HG02840 (cell line): ENCODE data around the gene AGER.
"Not testable (repeated sequence)": the region's sequence is repeated elsewhere in the genome, so short reads cannot be mapped to it uniquely, and the experiment has no call there.

Source experiments
- ATAC-seq: cut with Tn5 transposase; IDR thresholded peaks from one replicate; pipeline ENCODE4 v1.9.1; 2021; ENCODE audit warnings: mild to moderate bottlenecking, moderate library complexity, moderate number of reproducible peaks; ENCODE audit not compliant: unreplicated experiment, low FRiP score

Gene AGER

GRCh38 chr6:32151181-32151862, 32.7 kb downstream of the AGER start:
- no peak for ATAC-seq

GRCh38 chr6:32149932-32150870, 33.9 kb downstream of the AGER start:
- ATAC-seq = no peak

GRCh38 chr6:32149092-32149755, 34.8 kb downstream of the AGER start:
- ATAC-seq = no peak

GRCh38 chr6:32148289-32149091, 35.6 kb downstream of the AGER start:
- ATAC-seq = no peak

- no peak for ATAC-seq
Observed at GRCh38 chr6:32147401-32148132, 36.5 kb downstream of the AGER start.

- no peak for ATAC-seq
Observed at GRCh38 chr6:32146687-32147086, 37.4 kb downstream of the AGER start.

- no peak for ATAC-seq
Observed at GRCh38 chr6:32146287-32146686, 37.8 kb downstream of the AGER start.

- not testable (repeated sequence) for ATAC-seq
Observed at GRCh38 chr6:32144238-32144637, 39.8 kb downstream of the AGER start.

GRCh38 chr6:32140420-32141046, 43.5 kb downstream of the AGER start:
- no peak for ATAC-seq

GRCh38 chr6:32139590-32139989, 44.5 kb downstream of the AGER start:
- no peak for ATAC-seq

- no peak for ATAC-seq
Observed at GRCh38 chr6:32137454-32137853, 46.6 kb downstream of the AGER start.

- ATAC-seq = no peak
Observed at GRCh38 chr6:32133786-32134185, 50.3 kb downstream of the AGER start.

- ATAC-seq = no peak
Observed at GRCh38 chr6:32132110-32132509, 51.9 kb downstream of the AGER start.

- ATAC-seq = no peak
Observed at GRCh38 chr6:32131439-32131948, 52.6 kb downstream of the AGER start.
